ENCODE results near the gene COL26A1.

DNA sequence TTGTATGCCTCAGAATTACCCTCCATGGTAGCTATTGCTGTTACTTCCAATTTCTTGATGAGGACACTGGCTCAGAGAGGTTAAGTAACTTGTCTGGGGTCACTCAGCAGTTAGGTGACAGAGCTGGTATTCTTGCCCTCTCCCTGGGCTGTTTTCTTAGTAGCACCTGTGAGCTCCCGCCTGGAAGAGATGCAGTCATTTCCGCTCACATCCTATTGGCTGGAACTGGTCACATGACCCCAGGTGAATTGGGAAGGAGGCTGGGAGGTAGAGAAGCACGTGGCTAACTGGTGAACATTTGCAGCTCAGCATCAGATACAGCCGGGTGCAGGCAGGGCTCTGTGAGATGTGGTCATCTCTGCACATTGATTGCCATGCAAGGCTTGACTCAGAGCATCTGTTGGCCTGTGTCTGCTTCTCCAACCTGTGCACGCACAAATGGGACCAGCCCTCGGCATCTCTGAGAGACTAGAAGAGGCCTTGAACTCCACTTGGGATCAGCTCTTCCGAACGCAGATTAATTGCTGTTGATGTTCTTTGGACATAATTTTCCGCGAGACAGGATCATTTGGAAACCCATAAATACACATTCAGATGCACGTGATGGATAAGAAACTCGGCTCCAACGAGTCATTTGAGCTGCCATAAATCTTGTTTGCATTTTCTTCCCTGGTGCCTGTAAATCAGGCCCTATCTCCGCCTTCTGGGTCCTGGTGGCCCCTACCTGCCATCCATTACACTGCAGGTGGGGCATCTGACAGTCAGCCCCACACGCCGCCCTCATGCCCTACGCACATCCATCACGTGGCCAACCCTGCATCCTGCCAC is 223.6 kb downstream of the COL26A1 start:
- TF ChIP-seq, protein P1, sequence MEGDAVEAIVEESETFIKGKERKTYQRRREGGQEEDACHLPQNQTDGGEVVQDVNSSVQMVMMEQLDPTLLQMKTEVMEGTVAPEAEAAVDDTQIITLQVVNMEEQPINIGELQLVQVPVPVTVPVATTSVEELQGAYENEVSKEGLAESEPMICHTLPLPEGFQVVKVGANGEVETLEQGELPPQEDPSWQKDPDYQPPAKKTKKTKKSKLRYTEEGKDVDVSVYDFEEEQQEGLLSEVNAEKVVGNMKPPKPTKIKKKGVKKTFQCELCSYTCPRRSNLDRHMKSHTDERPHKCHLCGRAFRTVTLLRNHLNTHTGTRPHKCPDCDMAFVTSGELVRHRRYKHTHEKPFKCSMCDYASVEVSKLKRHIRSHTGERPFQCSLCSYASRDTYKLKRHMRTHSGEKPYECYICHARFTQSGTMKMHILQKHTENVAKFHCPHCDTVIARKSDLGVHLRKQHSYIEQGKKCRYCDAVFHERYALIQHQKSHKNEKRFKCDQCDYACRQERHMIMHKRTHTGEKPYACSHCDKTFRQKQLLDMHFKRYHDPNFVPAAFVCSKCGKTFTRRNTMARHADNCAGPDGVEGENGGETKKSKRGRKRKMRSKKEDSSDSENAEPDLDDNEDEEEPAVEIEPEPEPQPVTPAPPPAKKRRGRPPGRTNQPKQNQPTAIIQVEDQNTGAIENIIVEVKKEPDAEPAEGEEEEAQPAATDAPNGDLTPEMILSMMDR (optimal IDR thresholded peaks at IDR 0.05 in 1 of 3, IDR thresholded peaks at IDR 0.05 in 1 of 3, conservative IDR thresholded peaks at IDR 0.05 in 1 of 3; ENCODE audit: extremely low read depth in 1 of 3, insufficient read depth in 2 of 3, low read length in 3 of 3): no peak
- no peak for TF ChIP-seq EZH2 (IDR thresholded peaks at IDR 0.05; ENCODE audit: low read length)

Data from keratinocyte (primary cell).